Activated T-helper 1 cell treated with anti-CD3 and anti-CD28 coated beads, Interleukin-2, amount 50 U/mL, for 16 hours (primary cell): Measurements from ENCODE around the gene TMEM256.

ENCODE experiments used
- DNase-seq, 2 donors: peaks; one replicate each; pipeline ENCODE4 v3.0.0-alpha.2; 2020; ENCODE audit warnings: low read depth in 1 of 2, low spot score in 1 of 2

TMEM256 gene

GRCh38 chr17:7403977-7404736 lies at the start of gene TMEM256:
TSS of gene TMEM256 (minus strand) at chr17:7404097. CDS start at chr17:7404084, 13 bp downstream.
- DNase-seq = peak; percentile 90 to 91

- DNase-seq = no peak
Observed at GRCh38 chr17:7448461-7448860, 44.6 kb upstream of the TMEM256 start.

- DNase-seq = no peak
Observed at GRCh38 chr17:7445619-7445968, 41.7 kb upstream of the TMEM256 start.

- DNase-seq = no peak
Observed at GRCh38 chr17:7444682-7445618, 41.1 kb upstream of the TMEM256 start, which contains the start of gene CHRNB1. TSS of gene CHRNB1 (plus strand) at chr17:7445061. CDS start at chr17:7445128, 67 bp downstream.

DNA sequence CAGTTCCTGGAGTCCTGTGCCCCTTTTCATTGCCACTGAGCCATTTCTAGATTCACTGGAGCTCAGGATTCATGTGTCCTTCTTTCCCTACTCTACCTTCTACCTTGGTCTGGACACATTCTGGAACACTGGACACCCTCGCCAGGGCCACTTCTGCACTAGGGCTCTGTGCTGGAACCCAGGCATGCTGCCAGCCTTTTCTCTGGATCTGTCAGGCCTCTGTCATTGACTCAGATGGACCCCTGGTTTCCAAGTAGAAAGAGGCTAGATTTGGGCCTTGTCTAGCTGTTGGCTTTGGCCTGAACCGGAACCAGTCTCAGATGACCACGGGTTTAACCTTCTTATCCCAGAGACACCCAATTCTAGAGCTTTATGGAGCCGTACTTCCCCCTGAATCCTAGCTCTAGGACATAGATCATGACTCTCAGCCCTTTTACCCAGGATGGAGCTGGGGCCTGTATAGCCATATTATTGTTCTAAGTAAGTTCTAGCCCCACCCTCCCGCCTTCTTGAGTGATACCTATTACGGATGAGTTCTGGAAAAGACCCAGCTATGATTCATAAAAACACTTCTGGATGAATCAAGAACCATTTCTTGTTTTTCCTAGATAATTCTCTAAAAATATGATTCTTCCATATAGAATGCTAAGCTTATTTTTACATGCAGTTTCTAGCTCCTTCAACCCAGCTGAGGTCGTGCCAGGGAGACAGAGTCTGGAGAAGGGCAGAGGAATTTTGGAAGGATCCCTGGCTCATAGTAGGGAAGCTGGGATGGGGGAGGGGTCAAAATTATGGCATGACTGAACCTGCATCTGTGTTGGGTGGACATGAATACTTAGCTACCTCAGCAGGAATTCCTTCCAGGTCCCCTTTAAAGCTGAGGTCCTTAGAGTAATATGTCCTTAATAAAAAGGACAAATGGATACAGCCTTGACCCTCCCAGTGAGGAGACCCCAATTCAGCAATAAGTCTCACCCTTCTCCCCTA lies 39.9 kb upstream of the TMEM256 start:
- no peak for DNase-seq

DNA sequence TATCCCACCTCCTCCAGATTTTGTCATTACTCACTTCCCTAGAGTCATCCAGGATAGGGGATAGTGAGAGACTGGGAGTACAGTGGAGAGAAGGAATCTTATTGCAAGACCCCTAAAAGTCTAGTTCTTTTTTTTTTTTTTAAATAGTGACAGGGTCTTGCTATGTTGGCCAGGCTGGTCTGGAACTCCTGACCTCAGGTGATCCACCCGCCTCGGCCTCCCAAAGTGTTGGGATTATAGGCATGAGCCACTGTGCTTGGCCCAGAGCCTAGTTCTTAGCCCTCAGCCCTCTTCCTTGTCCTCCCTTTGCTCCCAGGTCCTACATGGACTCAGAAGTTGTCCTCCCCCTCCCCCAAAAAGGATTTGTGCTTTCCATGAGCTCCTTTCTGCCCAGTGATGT lies 38.2 kb upstream of the TMEM256 start:
- no peak for DNase-seq

DNA sequence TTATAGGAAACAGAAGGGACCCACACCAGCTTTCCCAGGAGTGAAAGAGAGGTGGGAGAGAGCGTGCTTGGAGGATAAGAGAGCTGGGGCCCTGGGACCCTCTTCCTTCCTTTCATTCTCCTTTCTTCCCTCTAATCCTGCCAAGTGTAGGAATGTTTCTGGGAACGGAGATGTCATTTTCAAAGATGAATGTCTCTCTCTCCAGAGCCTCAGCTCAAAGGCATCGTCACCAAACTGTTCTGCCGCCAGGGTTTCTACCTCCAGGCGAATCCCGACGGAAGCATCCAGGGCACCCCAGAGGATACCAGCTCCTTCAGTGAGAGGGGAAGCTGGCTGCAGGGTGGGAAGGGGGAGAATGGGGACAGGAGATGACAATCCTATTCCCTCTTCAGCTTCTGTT lies 37.4 kb upstream of the TMEM256 start:
- DNase-seq = no peak

- no peak for DNase-seq
Observed at GRCh38 chr17:7440834-7441195, 36.9 kb upstream of the TMEM256 start.

DNA sequence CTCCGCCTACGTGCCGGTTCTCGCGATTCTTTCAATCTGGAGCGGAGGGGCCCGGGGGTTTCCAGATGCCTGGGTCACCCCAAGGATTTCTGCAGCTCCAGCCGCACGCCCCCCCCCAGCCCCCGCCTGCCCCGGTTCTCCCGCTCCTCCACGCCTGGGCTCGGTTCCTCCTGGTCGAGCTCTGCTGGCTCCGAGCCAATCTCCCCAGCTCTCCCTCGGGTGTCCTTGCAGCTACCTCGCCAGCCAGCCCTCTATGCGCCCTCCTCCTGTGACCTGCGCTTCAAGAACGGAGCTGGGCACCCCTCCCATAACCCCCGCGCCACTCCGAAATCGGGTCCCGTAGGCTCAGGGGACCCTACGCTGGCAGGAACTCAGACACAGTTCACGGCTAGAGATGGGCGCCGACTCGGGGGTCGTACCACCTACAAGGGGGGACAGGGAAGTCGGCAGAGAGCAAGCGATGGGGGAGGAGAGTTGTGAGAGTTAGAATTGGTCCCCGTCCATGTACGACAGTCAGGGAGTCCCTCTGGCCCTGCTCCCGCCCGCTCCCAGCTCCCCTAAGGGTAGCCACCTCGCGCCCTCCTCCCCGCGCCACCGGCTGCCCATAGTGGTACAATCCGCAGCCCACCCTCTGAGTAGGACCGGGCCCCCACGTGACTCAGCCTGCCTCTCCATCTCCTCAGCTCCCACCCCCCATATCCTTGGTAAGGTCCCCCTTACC lies 36.4 kb upstream of the TMEM256 start:
- no peak for DNase-seq

GRCh38 chr17:7439462-7440112 lies 35.7 kb upstream of the TMEM256 start, which contains the start of gene FGF11:
TSS of gene FGF11 (plus strand) at chr17:7439512. CDS start at chr17:7439621, 109 bp downstream.
- no peak for DNase-seq

DNA sequence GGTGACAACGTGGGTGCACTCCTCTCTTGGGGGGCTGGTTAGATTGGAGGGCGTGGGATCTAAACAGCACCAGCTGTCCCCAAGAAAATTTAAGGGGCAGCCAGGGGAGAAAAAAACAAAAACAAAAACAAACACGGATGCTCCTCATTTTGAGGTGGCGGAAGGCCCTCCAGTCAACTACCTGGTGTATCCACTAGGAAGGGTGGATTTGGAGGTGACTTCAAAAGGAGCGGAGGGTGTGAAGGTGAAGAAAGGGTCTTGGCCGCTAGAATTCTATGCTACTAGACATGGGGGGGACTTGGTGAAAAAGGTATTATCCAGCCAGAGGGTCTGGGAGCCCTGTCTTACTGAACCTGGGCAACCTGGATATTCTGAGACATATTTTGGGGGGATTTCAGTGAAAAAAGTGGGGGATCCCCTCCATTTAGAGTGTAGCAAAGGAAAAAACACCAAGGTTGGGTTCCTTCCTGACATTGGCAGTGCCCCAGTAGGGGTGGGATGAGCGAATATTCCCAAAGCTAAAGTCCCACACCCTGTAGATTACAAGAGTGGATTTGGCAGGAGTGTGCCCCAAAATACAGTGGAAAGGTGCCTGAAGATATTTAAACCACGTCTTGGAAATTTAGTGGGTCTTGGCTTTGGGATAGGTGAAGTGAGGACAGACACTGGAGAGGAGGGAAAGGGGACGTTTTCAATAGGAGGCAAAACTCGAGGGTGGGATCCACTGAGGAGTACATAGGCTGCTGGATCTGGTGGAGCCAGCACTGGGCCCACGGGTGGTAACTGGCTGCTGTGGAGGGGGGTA lies 35.0 kb upstream of the TMEM256 start:
- DNase-seq = no peak

GRCh38 chr17:7437950-7438614 lies 34.2 kb upstream of the TMEM256 start:
- no peak for DNase-seq

DNA sequence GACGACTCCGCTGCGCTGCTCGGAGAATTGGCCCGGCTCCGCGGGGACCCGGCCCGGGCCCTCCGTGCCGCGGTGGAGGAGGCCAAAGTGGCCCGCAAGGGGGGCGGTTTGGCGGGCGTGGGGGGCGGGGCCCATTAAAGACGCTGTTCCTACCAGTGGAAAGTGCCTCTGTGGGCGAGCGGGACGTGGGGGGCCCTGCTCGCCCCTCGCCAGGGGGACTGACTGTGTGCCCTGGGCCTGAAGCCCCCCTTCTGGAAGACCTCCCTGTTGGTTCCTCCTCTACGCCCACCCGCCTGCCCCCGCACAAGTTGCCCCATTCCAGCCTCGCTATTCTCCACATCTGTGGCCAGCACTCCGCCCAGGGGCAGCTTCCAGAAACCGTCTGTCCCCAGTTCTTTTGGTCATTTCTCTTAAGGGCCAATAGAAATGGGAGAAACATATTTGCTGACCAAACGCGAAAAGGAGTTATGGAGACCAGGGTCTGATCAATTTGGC lies 33.5 kb upstream of the TMEM256 start:
- no peak for DNase-seq

GRCh38 chr17:7436556-7437368 lies 32.9 kb upstream of the TMEM256 start:
- DNase-seq = peak; percentile 50 to 71

- peak; percentile 32 to 45 for DNase-seq
Observed at GRCh38 chr17:7435676-7436555, 32.0 kb upstream of the TMEM256 start.

DNA sequence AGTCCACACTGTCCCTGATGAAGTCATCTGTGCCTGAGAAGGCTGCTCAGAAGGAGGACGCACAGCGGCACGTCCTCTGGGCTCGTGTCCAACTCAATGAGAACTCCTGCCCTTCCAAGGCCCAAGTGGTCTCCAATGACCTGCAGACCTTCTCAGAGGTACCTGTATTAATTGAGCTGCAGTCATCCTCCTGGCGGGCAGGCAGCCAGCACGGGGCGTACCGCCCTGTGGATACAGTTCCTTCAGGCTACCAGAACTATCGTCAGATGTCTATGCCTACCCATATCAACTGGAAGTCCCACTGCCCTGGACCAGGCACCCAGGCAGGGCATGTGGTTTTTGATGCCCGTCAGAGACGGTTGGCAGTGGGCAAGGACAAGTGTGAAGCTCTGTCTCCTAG lies 28.4 kb upstream of the TMEM256 start:
- no peak for DNase-seq
